HepG2 (cell line): Measurements from ENCODE around the gene RPTOR. TPM values are rescaled to one million over a fixed set of nuclear protein-coding genes. Genes with fewer than 3 reads are reported as not detected.

Experiments
- CEBPB ChIP-seq: IDR thresholded peaks from 2 replicates; pipeline ENCODE4 v1.6.1; 2011; ENCODE audit warnings: low read depth, low read length, improper control_type of control experiment, borderline replicate concordance
- ESRRA ChIP-seq: sonication (generic); formaldehyde crosslinking; IDR thresholded peaks from 2 replicates; pipeline ENCODE4 v1.5.1; 2020; ENCODE audit warnings: mild to moderate bottlenecking, low read depth, missing genetic modification reagents
- FOXM1 ChIP-seq: sonication (generic); formaldehyde crosslinking; IDR thresholded peaks from 2 replicates; pipeline ENCODE4 v1.5.0; 2020; ENCODE audit warnings: missing genetic modification reagents
- TEAD3 ChIP-seq: optimal IDR thresholded peaks from 2 replicates; pipeline ENCODE3; 2016; ENCODE audit warnings: borderline replicate concordance
- ZEB1 ChIP-seq: IDR thresholded peaks from 2 replicates; pipeline ENCODE4 v1.6.1; 2012; ENCODE audit warnings: mild to moderate bottlenecking, low read depth, inconsistent platforms; ENCODE audit not compliant: insufficient replicate concordance
- ZNF230 ChIP-seq: sonication (generic); formaldehyde crosslinking; IDR thresholded peaks from 2 replicates; pipeline ENCODE4 v1.4.0; 2020; ENCODE audit warnings: mild to moderate bottlenecking, missing genetic modification reagents
- ZNF562 ChIP-seq: sonication (generic); formaldehyde crosslinking; IDR thresholded peaks from 2 replicates; pipeline ENCODE4 v1.8.0; 2022; ENCODE audit warnings: missing genetic modification reagents, borderline replicate concordance
- ZNF569 ChIP-seq: sonication (generic); formaldehyde crosslinking; IDR thresholded peaks from 2 replicates; pipeline ENCODE4 v1.5.0; 2020; ENCODE audit warnings: mild to moderate bottlenecking, missing genetic modification reagents, moderate library complexity, borderline replicate concordance
- ZNF615 ChIP-seq: sonication (generic); formaldehyde crosslinking; IDR thresholded peaks from 2 replicates; pipeline ENCODE4 v1.5.0; 2020; ENCODE audit warnings: mild to moderate bottlenecking, missing genetic modification reagents, borderline replicate concordance
- ZNF713 ChIP-seq: sonication (generic); formaldehyde crosslinking; IDR thresholded peaks from 2 replicates; pipeline ENCODE4 v1.4.0; 2020; ENCODE audit warnings: mild to moderate bottlenecking, missing genetic modification reagents
- ZNF816 ChIP-seq: sonication (generic); formaldehyde crosslinking; IDR thresholded peaks from 2 replicates; pipeline ENCODE4 v1.8.0; 2022; ENCODE audit warnings: missing genetic modification reagents, mild to moderate bottlenecking, borderline replicate concordance
- polyA plus RNA-seq, 8 experiments: library from polyadenylated mRNA; depleted of rRNA in 3 of 8; stranded (reverse) in 7 of 8; unstranded in 1 of 8; fragments of >200 nt; fragmentation: Illumina TruSeq in 4 of 8; extraction: Trizol in 4 of 8; gene quantifications; 2 replicates each; pipeline versions ENCODE4 v1.2.1 to v1.2.3, GENCODE V29; 2011 to 2016; ENCODE audit warnings: low read depth in 4 of 8, missing spikeins in 1 of 8, mixed read lengths in 1 of 8; ENCODE audit not compliant: insufficient read depth in 1 of 8
- total RNA-seq, 5 experiments: library from RNA; depleted of rRNA; stranded (reverse); fragments of >200 nt; fragmentation: Illumina TruSeq; extraction: Trizol; gene quantifications; 2 replicates each; pipeline ENCODE4 v1.2.3, GENCODE V29; 2016; ENCODE audit warnings: low read depth in 1 of 5
- TF ChIP-seq, protein P1 (sequence below): sonication (generic); formaldehyde crosslinking; IDR thresholded peaks from one replicate; pipeline ENCODE4 v1.5.1; 2020; ENCODE audit warnings: mild to moderate bottlenecking, missing genetic modification reagents; ENCODE audit errors: not compliant biosample characterization
- TF ChIP-seq, protein P2 (sequence below): sonication (generic); formaldehyde crosslinking; IDR thresholded peaks from 2 replicates; pipeline ENCODE4 v1.5.0; 2020; ENCODE audit warnings: mild to moderate bottlenecking, missing genetic modification reagents
- TF ChIP-seq, protein P3 (sequence below): sonication (generic); formaldehyde crosslinking; IDR thresholded peaks from 2 replicates; pipeline ENCODE4 v1.4.0; 2020; ENCODE audit warnings: missing genetic modification reagents, low read depth, mild to moderate bottlenecking, borderline replicate concordance
- TF ChIP-seq, protein P4 (sequence below): sonication (generic); formaldehyde crosslinking; IDR thresholded peaks from 2 replicates; pipeline ENCODE4 v1.5.0; 2020; ENCODE audit warnings: mild to moderate bottlenecking, missing genetic modification reagents

Gene RPTOR
- total and polyA plus RNA-seq, 2 of the 13 experiments (the other 11 are each of a cell fraction or from before 2014, with no cell fraction given): 6.6 to 25.3 TPM

DNA sequence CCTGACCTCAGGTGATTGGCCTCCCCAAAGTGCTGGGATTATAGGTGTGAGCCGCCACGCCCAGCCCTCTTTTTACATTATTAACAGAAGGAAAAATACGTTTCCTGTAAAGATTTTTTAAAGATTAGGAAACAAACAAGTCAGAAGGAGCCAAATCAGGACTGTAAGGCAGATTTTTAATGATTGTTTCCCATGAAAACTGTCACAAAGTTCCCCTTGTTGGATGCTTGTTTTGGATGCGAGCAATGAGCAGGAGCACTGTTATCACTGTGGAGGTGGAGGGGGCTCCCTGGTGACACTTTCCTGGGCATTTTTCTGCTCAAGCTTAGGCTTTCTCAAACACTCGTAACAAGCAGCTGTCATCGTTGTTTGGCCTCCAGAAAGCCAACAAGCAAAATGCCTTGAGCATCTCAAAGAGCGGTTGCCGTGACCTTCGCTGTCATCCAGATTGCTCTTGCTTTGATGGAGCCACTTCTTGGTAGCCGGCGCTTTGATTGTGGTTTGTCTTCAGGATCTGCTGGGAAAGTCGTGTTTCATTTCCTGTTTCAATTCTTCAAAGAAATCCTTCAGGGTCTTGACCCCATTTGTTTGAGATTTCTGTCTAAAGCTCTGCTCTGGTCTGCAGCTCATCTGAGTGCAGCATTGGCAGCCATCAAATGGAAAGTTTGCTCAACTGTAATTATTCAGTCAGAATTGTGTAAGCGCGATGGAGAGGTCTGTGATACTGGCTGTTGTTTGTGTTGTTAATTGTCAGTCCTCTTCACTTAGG lies 128.7 kb downstream of the RPTOR start (continued):
- TF ChIP-seq, protein P1, sequence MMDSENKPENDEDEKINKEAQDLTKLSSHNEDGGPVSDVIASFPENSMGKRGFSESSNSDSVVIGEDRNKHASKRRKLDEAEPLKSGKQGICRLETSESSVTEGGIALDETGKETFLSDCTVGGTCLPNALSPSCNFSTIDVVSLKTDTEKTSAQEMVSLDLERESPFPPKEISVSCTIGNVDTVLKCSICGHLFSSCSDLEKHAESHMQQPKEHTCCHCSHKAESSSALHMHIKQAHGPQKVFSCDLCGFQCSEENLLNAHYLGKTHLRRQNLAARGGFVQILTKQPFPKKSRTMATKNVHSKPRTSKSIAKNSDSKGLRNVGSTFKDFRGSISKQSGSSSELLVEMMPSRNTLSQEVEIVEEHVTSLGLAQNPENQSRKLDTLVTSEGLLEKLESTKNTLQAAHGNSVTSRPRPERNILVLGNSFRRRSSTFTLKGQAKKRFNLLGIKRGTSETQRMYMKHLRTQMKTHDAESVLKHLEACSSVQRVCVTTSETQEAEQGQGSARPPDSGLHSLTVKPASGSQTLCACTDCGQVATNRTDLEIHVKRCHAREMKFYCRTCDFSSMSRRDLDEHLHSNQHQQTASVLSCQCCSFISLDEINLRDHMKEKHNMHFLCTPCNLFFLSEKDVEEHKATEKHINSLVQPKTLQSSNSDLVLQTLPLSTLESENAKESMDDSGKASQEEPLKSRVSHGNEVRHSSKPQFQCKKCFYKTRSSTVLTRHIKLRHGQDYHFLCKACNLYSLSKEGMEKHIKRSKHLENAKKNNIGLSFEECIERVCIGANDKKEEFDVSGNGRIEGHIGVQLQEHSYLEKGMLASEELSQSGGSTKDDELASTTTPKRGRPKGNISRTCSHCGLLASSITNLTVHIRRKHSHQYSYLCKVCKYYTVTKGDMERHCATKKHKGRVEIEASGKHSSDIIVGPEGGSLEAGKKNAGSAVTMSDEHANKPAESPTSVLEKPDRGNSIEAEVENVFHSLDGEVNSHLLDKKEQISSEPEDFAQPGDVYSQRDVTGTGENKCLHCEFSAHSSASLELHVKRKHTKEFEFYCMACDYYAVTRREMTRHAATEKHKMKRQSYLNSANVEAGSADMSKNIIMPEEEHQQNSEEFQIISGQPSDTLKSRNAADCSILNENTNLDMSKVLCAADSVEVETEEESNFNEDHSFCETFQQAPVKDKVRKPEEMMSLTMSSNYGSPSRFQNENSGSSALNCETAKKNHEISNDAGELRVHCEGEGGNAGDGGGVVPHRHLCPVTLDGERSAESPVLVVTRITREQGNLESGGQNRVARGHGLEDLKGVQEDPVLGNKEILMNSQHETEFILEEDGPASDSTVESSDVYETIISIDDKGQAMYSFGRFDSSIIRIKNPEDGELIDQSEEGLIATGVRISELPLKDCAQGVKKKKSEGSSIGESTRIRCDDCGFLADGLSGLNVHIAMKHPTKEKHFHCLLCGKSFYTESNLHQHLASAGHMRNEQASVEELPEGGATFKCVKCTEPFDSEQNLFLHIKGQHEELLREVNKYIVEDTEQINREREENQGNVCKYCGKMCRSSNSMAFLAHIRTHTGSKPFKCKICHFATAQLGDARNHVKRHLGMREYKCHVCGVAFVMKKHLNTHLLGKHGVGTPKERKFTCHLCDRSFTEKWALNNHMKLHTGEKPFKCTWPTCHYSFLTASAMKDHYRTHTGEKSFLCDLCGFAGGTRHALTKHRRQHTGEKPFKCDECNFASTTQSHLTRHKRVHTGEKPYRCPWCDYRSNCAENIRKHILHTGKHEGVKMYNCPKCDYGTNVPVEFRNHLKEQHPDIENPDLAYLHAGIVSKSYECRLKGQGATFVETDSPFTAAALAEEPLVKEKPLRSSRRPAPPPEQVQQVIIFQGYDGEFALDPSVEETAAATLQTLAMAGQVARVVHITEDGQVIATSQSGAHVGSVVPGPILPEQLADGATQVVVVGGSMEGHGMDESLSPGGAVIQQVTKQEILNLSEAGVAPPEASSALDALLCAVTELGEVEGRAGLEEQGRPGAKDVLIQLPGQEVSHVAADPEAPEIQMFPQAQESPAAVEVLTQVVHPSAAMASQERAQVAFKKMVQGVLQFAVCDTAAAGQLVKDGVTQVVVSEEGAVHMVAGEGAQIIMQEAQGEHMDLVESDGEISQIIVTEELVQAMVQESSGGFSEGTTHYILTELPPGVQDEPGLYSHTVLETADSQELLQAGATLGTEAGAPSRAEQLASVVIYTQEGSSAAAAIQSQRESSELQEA (CRISPR knock-in tag): no peak
- TF ChIP-seq ZNF569 (CRISPR knock-in tag) (no peak), ZNF615 (CRISPR knock-in tag) (no peak; the same call in 1 of the 2 replicates), TEAD3 (CRISPR knock-in tag) (peak; percentile 41), ZNF713 (CRISPR knock-in tag) (no peak), CEBPB (peak; percentile 91), ZNF230 (CRISPR knock-in tag) (no peak), ESRRA (CRISPR knock-in tag) (no peak), FOXM1 (CRISPR knock-in tag) (no peak), ZNF562 (CRISPR knock-in tag) (no peak), ZNF816 (no peak), ZEB1 (no peak)
- TF ChIP-seq, protein P2, sequence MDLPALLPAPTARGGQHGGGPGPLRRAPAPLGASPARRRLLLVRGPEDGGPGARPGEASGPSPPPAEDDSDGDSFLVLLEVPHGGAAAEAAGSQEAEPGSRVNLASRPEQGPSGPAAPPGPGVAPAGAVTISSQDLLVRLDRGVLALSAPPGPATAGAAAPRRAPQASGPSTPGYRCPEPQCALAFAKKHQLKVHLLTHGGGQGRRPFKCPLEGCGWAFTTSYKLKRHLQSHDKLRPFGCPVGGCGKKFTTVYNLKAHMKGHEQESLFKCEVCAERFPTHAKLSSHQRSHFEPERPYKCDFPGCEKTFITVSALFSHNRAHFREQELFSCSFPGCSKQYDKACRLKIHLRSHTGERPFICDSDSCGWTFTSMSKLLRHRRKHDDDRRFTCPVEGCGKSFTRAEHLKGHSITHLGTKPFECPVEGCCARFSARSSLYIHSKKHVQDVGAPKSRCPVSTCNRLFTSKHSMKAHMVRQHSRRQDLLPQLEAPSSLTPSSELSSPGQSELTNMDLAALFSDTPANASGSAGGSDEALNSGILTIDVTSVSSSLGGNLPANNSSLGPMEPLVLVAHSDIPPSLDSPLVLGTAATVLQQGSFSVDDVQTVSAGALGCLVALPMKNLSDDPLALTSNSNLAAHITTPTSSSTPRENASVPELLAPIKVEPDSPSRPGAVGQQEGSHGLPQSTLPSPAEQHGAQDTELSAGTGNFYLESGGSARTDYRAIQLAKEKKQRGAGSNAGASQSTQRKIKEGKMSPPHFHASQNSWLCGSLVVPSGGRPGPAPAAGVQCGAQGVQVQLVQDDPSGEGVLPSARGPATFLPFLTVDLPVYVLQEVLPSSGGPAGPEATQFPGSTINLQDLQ: no peak
- TF ChIP-seq, protein P3, sequence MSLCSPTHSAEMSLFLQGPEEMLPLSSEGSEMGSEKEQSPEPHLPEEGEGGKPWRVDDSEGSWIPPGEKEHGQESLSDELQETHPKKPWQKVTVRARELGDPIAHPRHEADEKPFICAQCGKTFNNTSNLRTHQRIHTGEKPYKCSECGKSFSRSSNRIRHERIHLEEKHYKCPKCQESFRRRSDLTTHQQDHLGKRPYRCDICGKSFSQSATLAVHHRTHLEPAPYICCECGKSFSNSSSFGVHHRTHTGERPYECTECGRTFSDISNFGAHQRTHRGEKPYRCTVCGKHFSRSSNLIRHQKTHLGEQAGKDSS (CRISPR knock-in tag): peak; percentile 58; the same call in 1 of the 2 replicates
- TF ChIP-seq, protein P4, sequence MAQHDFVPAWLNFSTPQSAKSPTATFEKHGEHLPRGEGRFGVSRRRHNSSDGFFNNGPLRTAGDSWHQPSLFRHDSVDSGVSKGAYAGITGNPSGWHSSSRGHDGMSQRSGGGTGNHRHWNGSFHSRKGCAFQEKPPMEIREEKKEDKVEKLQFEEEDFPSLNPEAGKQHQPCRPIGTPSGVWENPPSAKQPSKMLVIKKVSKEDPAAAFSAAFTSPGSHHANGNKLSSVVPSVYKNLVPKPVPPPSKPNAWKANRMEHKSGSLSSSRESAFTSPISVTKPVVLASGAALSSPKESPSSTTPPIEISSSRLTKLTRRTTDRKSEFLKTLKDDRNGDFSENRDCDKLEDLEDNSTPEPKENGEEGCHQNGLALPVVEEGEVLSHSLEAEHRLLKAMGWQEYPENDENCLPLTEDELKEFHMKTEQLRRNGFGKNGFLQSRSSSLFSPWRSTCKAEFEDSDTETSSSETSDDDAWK (CRISPR knock-in tag): no peak
